ENCODE measurements around the gene STK11IP. TPM values are rescaled to one million over a fixed set of nuclear protein-coding genes. Genes with fewer than 3 reads are reported as not detected.
"Not testable (repeated sequence)": the region's sequence is repeated elsewhere in the genome, so short reads cannot be mapped to it uniquely, and the experiment has no call there.

Gene STK11IP
- polyA plus RNA-seq, 1 donor, result 17.6 TPM

DNA sequence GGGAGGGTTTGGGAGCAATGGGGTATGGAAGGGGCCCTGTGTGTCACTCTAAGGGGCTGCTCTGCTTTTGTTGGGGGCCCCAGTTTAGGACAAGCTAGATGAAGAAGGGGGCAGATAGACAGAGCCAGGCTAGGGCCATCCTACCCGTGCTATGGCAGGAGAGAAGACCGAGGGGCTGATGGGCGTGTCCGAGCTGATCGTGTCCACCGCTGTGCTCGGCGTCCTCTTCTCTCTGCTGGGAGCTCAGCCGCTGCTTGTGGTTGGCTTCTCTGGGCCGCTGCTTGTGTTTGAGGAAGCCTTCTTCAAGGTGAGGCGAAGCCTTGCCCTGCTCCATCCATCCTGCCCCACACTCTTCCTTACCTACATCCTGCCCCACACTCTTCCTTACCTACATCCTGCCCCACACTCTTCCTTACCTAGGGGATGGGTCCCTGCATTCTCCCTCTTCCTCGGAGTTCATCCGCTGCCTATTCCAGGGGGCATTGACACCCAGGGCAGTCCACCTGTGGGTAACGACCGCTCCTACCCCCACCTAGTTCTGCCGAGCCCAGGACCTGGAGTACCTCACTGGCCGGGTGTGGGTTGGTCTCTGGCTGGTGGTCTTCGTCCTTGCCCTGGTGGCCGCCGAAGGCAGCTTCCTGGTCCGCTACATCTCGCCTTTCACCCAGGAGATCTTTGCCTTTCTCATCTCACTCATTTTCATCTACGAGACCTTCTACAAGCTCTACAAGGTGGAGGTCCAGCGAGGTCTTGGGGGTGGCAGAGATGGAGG lies 38.7 kb downstream of the STK11IP start:
- DNase-seq, result no peak

DNA sequence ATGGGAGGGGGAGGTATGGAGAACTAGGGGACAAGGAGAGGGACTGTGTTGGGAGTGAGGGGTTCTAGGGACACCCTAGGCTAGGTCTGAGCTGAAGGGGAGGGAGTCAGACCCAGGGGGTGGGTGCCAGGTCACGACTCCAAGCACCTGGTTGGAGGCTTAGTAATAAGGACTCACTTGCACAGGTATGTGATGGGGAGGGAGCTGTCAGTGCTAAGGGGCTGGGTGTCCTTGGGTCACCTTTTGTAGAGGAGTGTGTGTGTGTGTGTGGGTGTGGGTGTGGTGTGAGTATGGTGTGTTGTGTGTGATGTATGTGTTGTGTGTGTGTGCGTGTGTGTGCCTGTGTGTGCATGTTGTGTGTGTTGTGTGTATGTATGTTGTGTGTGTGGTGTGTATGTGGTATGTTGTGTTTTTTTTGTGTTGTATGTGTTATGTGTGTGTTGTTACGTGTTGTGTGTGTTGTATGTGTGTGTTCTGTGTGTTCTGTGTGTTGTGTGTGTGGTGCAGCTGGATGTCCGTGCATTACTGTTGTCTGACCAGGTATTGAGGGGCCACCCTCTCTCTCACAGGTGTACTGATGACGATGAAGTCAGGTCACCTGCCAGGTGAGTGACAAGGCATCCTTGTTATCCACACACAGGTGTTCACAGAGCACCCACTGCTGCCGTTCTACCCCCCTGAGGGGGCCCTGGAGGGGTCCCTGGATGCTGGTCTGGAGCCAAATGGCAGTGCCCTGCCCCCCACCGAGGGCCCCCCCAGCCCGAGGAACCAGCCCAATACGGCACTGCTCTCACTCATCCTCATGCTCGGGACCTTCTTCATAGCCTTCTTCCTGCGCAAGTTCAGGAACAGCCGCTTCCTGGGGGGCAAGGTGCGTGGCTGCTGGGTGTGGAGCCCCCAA lies 39.5 kb downstream of the STK11IP start:
- DNase-seq, result no peak

DNA sequence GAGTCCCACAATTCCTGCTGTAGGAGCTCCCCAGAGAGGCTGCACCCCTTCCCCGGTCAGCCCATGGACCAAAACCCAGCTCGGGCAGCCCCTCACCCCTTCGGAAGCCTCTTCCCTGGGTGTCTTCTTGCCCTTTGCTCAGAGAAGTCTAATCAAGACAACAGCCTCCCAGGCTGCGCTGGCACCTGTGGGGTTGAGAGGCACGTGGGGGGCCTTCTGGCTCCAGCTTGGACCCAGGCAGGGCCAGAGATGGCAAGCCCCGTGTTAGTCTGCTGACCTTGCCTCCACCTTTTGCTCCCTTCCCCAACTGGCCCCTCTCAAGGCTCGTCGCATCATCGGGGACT lies 40.2 kb downstream of the STK11IP start:
- no peak for DNase-seq

DNA sequence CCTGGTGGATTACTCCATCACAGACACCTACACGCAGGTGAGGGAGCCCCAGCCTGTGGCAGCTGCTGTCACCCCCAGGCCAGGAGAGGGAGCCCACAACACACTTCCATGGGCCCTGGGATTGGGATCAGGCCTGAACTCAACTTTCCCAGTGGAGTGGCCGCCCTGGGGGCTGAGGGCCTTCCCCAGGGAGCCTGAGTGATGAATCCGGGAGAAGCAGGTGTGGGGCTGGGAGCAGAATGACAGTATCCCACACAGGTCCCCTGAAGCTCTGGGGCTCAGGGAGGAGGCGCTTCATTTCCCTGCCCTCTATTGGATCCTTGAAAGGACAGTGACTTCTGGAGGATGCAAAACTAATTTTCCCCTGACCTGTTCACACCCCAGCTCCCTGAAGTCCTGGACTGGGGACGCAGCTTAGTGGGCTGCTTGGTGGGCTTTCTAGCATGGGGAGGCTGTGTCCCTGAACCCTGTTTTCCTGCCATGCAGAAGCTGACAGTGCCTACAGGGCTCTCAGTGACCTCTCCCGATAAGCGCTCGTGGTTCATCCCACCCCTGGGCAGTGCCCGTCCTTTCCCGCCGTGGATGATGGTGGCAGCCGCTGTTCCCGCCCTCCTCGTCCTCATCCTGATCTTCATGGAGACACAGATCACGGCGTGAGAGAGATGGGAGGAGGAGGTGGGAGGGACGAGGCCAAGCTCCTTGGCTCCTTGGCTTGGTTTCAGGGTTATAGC lies 40.7 kb downstream of the STK11IP start:
- DNase-seq, result no peak

DNA sequence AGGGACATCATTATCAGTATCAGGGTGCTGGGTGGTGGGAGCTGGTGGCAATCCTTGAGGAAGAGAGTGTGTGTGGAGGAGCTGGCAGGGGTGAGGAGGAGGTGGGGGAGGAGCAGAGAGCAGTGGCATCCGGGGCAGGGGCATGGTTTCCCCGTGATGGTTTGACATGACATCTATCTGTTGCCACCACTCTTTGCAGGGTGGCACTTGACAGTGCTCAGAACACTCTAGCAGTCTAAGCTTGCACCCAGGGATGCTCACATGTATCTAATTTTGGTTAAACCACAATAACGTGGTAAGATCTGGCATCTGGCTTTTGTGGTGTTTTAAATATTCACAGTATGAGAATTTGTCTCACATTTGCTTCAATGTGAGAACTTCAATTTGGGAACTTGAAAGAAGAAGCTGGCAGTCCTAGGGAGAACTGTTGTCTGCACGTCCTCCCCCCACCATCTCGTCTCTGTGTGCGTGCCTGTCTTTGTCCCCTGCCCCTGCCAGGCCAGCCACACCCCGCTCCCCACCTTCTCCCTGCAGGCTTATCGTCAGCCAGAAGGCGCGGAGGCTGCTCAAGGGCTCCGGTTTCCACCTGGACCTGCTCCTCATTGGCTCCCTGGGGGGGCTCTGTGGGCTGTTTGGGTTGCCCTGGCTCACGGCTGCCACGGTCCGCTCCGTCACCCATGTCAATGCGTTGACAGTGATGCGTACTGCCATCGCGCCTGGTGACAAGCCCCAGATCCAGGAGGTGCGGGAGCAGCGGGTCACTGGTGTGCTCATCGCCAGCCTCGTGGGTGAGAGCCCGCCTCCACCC lies 41.5 kb downstream of the STK11IP start:
- DNase-seq, result no peak

DNA sequence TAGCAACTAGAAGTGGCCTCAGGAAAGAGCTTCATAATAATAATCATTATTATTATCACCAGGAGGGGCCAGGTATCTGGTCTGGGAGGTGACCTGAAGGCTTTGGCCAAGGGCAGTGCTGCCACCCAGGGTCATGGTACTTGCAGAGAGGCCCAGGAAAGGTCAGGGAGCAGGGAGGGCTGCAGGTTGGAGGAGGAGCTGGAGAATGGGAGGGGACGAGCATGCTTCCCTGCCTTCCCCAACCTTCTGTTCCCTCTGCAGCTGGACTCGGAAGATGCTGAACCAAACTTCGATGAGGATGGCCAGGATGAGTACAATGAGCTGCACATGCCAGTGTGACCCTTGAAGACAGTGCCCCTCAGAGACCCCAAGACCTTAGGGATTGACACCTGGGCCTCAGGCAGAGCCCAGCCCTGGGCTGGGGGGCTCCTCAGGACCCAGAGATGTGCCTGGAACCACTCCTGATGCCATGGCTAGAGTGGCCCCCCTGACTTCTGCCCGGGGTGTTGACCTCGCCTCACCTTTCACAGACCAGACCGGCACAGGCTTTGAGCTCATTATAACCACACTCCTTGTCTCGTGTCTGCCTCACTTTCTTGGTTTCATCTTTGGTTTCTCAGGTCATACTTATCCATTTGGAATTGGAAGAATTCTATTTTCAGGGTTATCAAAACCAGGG lies 43.9 kb downstream of the STK11IP start:
- no peak for DNase-seq

DNA sequence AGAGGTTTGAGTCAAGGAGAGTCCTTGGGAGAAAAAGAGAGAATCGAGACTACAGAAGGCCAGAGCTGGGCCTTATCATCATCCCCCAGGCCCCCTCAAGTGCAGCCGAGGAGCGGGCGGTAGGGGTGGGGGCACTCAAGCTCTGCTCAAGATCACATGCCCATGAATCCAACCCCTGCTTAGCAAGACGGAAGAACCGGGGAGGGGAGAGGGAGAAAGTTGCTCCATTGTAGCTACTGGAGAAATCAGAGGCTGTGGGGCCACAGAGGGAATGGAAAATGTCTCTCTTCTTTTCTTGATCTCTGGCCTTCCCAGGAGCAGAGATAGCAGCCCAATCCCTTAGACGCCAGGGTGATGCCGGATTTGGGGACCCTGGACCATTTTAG lies 44.4 kb downstream of the STK11IP start:
- no peak for DNase-seq

DNA sequence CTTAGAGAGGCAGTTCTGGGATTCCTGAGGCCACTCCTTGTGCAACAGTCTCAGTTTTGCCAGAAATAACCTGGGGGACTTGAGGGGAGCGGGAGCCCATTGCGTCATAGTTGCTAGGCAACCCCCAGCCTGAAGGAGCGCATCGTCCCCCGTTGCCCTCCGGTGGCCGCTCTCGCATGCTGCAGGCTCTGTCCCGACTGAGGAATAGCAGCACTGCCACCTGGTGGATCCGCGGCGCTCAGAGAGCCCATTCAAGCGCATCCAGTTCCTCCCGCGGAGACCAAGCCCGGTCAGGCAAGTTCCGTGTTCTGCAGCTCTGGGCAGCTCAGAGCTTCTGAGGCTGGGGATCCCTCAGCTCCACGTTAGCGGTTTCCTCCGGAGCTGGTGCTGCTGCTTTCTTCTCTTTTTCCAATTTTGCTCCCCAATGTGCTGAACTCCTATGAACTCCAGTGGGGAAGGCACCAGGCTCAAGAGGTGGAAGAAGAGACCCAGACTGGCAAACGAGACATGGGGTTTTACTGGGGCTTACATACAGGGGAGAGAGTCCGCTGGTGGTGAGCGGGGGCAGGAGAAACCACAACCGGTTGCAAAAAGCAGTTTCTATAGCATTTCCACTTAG lies 44.9 kb downstream of the STK11IP start:
- DNase-seq, result peak; percentile 95

DNA sequence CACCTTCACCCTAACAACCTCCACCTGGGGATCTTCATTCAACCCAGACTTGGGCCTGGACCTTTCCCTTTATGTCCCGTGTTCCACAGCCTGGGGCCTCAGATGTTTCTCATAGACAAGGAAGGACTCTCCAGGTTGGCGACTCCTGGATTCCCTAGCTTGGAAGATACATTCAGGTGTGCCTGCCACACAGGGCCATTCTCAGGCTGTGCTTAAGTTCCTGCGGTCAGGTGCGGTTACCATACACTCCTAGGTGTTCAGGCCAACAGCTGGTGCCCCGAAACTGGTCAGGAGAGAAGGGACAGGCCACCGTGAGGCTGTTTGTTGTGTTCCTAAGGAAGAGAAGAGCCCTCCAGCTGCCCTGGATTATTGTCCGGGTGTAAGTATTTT lies 45.4 kb downstream of the STK11IP start:
- DNase-seq, result no peak

DNA sequence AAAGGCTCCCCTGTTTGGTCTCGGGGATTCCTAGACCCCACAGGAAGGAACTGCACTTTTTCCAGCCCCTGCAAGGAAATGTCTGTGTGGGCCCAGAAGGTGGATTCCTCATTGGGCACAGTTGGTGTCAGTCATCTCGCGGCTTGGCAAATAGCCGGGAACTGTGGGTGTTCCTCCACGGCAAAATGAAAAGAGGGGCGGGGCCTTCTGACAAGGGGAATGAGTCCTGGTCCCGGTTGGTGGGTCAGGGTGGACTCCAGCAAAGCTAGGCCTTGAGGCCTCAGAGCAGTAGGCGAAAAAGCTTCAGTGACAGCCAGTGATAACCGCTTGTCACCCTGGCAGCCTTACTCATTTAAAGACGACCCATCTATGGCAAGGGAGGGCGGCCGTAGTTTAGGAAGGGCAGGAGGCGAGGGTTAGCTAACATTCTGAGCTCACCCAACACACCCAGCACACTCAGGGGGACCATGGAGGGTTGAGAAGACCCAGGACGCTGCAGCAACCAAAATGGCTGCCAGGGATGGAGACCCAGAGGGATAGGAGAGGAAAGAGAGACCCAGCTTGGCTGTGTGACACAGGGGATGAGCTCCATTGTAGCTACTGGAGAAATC lies 46.2 kb downstream of the STK11IP start:
- DNase-seq, result no peak

DNA sequence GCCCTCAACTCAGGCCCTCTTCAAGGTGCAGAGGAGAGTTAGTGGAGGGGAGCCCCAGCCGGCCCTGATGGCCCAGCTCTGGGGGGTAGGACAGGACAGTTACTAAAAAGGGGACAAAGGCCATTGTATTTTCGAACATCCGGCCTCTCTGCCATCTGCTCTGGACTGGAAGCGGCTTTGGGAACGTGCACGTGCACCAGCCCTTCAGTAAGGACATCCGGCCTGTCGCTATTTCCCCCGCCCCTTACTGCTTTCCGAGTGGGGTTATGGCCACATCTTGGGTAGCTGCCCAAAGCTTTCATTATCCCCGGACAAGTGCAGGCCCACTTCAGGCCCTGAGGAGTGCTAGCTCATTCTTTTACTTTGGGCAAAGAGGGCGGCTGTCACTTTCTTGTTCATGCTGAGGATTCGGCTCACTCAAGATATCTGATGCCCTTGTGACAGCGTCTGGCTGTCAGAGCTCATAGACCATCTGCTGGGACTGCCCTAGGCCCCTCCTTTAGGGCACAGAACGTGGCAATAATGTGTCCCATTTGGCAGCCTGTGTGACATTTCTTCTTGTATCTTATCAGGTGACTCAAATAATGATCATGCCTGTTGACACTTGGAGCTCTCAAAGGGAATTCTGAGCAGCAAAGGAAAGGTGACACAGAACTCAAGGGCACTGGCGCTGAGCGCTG lies 47.3 kb downstream of the STK11IP start:
- no peak for DNase-seq

DNA sequence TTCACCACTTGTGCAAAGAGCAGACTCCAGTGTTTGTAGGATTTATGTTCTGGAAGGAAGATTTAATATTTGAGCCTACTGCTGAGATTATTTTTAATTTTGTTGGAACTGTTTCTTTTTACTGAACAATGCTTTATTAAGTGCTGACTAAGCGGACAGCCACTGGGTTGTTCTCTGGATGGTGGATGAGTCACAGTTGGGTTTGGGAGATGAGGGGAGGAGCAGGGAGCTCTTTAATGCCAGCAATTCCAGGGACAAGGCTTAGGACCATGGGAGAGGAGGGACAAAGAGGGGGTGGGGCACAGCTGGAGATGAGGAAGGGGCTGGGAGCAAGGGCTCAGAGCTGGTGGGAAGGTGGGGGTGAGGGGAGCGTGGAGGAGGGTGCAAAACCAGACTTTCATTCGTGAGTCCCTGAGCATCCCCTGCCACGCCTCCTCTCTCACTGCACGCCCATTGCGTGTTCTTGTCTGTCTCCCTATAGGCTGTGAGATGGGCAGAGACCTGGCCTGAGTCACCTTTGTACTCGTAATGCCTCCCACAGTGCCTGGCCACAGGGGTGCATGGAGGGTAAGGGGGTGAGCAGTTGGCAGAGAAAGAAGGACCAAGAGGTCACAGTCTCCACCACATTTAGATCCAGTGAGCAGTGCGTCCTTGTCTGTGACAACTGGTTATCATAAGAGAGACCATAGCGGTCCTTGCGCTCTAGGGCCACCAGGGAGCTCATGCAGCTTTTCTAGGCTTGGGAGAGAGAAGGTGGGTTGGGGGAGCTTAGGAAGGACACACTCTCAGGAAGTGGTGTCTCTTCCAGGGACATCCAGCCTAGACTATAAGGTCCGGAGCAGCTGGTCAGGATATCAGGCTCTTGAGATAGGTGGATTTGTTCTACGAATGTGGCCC lies 48.2 kb downstream of the STK11IP start:
- no peak for DNase-seq

DNA sequence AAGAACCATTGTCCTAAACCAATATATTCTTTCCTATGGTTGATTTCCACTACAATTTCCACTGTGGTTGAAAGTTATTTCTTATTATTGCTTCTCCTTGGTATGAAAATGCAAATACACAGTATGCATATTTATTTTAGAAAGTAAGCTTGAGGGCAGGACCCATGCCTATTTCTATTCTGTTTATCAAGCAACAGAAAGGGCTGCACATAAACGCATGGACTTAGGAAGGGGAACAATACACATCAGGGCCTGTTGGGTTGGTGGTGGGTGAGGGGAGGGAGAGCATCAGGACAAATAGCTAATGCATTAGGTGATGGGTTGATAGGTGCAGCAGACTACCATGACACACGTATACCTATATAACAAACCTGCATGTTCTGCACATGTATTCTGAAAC lies 50.5 kb downstream of the STK11IP start:
- DNase-seq, result no peak

DNA sequence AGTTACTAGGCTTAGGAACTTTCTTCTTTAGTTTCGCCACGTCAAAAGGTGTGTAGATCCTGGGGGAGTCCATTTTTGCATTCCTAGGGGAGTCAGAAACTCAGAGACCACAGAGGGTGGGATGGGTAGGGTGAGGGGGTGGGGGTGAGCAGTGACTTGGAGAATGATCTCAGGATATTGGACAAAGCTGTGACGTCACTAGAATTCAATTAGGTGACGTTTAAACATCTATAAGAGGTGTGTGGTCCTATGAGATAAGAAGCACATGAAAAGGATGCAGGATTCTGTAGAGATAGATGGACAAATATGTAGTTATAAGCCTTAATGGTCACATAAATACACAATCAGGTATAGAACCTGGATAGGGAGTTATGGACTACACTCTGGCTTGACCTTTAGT lies 51.3 kb downstream of the STK11IP start:
- DNase-seq, result no peak

DNA sequence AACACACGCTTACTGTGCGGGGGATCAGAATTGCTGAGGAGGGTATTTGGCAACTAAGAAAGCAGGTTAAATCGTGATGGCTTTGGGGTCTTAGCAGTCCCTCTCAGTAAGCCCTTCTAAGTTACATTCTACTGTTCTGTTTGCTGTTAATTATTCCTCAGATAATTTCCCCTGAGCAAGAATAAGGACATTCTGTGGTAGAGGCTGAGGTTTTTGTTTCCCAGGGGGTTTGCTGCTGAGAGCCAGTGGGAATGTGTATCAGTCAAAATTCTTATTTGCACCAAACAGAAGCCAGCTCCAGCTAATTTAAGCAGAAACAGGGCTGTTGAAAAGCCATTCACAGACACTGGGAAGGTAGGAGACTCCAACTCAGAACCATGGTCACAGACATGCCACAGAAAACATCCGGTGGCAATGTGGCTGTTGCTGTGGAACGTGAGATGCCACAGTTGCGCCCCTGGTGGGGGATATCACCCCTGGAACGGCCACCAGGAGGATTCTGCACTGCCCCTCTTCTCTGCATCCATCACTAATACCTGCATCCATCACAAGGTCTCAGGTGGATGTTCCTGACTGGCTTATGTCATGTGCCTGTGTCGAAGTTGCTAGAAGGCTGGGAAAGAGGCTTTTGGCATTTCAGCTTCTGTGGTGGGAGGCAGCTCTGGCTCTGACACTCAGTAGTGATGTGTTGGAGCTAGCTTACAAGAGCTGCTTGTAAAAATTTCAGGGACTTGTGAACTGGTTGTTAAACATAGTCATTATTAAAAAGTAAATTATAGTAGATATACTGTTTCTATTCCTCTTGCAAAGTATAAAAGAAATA lies 53.0 kb downstream of the STK11IP start:
- DNase-seq, result no peak

DNA sequence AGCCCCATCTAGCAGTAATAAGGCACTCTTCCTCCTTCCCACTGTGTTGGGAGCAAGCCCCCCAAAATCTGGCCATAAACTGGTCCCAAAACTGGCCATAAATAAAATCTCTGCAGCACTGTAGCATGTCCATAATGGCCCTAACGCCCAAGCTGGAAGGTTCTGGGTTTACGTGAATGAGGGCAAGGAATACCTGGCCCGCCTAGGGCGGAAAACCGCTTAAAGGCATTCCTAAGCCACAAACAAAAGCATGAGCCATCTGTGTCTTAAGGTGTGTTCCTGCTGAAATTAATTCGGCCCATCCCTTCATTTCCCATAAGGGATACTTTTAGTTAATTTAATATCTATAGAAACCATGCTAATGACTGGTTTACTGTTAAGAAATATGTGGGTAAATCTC lies 54.0 kb downstream of the STK11IP start:
- DNase-seq, result not testable (repeated sequence)

DNA sequence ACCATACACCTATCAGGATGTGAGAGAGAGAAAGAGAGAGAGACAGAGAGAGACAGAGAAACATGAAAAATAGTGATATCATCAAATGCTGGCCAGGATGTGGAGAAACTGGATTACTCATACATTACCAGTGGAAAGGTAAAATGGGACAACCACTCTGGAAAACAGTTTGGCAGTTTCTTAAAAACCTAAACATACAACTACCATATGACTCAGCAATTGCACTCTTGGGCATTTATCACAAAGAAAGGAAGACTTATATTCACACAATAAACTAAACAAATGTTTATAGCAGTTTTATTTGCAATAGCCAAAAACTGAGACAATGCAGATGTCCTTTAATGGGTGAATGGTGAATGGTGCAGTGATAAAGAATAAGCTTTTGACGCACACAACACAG lies 58.9 kb downstream of the STK11IP start:
- no peak for DNase-seq

DNA sequence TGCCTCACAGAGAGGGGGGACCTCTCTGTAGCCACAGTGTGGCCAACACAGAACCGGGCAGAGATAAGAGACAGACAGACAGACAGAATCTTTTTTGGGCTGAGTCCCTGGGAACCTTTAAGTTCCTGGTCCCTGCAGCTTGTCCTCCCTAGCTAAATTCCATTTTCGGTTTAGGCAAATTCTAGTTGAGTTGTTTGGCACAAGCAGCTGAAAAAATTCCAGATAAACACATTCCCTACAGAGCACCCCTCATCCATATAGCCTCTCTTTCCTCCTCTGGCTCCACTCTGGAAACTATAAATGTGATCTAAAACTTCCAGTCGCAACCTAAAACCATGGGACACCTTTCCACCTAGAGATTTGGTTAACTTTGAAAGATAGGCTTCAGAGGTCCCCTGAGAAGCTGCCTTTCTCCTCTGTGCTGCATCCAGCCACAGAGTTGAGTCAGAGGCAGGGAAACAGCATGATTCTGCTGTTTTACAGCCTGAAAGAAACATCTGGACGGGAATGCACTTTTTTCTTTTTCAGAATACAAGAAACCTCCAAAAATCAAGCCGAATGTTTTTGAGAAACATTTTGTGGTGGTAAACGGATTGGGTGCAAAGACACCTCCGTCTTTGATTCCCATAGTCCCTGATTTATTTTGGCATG lies 60.7 kb downstream of the STK11IP start:
- DNase-seq, result no peak
